Tibial nerve (tissue), 4 donors: ENCODE results near the gene LETM1.

Experiments used
- EP300 ChIP-seq, 2 donors: sonication (generic); formaldehyde crosslinking; IDR thresholded peaks; one replicate each; pipeline ENCODE4 v1.6.1; 2017; ENCODE audit warnings: antibody characterized with exemption in 2 of 2, mild to moderate bottlenecking in 1 of 2
- POLR2A ChIP-seq, 2 donors: fragments of 450-650 bp; IDR thresholded peaks; one replicate each; pipeline ENCODE4 v1.6.1; 2017; ENCODE audit warnings: antibody characterized with exemption in 2 of 2, mild to moderate bottlenecking in 2 of 2, moderate library complexity in 2 of 2
- TF ChIP-seq, protein P1 (sequence below), 5 experiments: fragments of 200-600 bp in 3 of 5; fragments of 450-650 bp in 2 of 5; sonication (generic) in 3 of 5; IDR thresholded peaks; one replicate each; pipeline ENCODE4 v1.5.1; 2016 to 2019; ENCODE audit warnings: antibody characterized with exemption in 5 of 5, mild to moderate bottlenecking in 3 of 5, moderate library complexity in 2 of 5

- TF ChIP-seq EP300 (IDR thresholded peaks at IDR 0.05) (no peak), POLR2A (IDR thresholded peaks at IDR 0.05) (no peak)
- TF ChIP-seq, protein P1, sequence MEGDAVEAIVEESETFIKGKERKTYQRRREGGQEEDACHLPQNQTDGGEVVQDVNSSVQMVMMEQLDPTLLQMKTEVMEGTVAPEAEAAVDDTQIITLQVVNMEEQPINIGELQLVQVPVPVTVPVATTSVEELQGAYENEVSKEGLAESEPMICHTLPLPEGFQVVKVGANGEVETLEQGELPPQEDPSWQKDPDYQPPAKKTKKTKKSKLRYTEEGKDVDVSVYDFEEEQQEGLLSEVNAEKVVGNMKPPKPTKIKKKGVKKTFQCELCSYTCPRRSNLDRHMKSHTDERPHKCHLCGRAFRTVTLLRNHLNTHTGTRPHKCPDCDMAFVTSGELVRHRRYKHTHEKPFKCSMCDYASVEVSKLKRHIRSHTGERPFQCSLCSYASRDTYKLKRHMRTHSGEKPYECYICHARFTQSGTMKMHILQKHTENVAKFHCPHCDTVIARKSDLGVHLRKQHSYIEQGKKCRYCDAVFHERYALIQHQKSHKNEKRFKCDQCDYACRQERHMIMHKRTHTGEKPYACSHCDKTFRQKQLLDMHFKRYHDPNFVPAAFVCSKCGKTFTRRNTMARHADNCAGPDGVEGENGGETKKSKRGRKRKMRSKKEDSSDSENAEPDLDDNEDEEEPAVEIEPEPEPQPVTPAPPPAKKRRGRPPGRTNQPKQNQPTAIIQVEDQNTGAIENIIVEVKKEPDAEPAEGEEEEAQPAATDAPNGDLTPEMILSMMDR (IDR thresholded peaks at IDR 0.05), result no peak
Observed at GRCh38 chr4:1770791-1771231, 85.1 kb downstream of the LETM1 start.
